ENCODE measurements around the gene DNER. TPM values are rescaled to one million over a fixed set of nuclear protein-coding genes. Genes with fewer than 3 reads are reported as not detected.

DNER gene
- total RNA-seq, 1 experiment from 2014 or later = 3.7 TPM

DNA sequence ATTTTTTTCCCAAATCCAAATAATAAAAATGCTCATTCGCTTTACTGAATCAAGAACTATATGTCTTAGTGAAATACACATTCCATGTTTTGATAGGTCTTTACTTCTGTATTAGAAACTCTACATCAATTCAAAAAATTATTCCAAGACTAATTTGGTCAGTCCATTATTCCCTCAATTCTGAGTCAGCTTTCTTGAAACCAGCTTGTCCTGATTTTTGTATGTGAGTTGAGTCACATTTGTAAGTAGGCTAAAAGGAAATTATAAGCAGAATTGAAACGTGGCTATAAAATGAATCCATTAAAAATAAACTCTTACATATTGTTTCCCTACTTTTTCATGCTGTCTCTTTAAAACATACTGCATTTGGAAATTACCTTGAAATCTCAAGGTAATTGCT lies 113.0 kb downstream of the DNER start (continued):
- no peak for TF ChIP-seq ZNF281 (CRISPR knock-in tag; IDR thresholded peaks at IDR 0.05)
- no peak for TF ChIP-seq ETV6 (CRISPR knock-in tag; IDR thresholded peaks at IDR 0.05)
- TF ChIP-seq, protein P1, sequence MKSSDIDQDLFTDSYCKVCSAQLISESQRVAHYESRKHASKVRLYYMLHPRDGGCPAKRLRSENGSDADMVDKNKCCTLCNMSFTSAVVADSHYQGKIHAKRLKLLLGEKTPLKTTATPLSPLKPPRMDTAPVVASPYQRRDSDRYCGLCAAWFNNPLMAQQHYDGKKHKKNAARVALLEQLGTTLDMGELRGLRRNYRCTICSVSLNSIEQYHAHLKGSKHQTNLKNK (CRISPR knock-in tag; IDR thresholded peaks at IDR 0.05) = no peak
- TF ChIP-seq MYBL2 (CRISPR knock-in tag; IDR thresholded peaks at IDR 0.05) = no peak

GRCh38 chr2:229598227-229598626 lies 116.1 kb downstream of the DNER start:
- ATAC-seq = no peak
- Mint-ChIP-seq H3K27me3 (ENCODE audit: low read depth) (no peaks in the 10 kb centered on the region), H3K27ac (no peak overlapping the region), H3K9me3 (no peaks in the 10 kb centered on the region), H3K4me3 (no peak overlapping the region), H3K4me1 (no peaks in the 10 kb centered on the region), H3K36me3 (no peaks in the 10 kb centered on the region)
- no peak for DNase-seq (ENCODE audit: low spot score)
- ChIA-PET POLR2A (no interaction called here), CTCF (interaction anchor here (1.1 kb wide), 1 partner anchor 11 kb away, joined by 3 read pairs; no protein-coding TSS in a partner anchor)
- TF ChIP-seq, protein P2, sequence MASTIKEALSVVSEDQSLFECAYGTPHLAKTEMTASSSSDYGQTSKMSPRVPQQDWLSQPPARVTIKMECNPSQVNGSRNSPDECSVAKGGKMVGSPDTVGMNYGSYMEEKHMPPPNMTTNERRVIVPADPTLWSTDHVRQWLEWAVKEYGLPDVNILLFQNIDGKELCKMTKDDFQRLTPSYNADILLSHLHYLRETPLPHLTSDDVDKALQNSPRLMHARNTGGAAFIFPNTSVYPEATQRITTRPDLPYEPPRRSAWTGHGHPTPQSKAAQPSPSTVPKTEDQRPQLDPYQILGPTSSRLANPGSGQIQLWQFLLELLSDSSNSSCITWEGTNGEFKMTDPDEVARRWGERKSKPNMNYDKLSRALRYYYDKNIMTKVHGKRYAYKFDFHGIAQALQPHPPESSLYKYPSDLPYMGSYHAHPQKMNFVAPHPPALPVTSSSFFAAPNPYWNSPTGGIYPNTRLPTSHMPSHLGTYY (CRISPR knock-in tag; IDR thresholded peaks at IDR 0.05) = no peak
- TF ChIP-seq, protein P3, sequence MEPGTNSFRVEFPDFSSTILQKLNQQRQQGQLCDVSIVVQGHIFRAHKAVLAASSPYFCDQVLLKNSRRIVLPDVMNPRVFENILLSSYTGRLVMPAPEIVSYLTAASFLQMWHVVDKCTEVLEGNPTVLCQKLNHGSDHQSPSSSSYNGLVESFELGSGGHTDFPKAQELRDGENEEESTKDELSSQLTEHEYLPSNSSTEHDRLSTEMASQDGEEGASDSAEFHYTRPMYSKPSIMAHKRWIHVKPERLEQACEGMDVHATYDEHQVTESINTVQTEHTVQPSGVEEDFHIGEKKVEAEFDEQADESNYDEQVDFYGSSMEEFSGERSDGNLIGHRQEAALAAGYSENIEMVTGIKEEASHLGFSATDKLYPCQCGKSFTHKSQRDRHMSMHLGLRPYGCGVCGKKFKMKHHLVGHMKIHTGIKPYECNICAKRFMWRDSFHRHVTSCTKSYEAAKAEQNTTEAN (CRISPR knock-in tag; IDR thresholded peaks at IDR 0.05) = no peak
- TF ChIP-seq, protein P4, sequence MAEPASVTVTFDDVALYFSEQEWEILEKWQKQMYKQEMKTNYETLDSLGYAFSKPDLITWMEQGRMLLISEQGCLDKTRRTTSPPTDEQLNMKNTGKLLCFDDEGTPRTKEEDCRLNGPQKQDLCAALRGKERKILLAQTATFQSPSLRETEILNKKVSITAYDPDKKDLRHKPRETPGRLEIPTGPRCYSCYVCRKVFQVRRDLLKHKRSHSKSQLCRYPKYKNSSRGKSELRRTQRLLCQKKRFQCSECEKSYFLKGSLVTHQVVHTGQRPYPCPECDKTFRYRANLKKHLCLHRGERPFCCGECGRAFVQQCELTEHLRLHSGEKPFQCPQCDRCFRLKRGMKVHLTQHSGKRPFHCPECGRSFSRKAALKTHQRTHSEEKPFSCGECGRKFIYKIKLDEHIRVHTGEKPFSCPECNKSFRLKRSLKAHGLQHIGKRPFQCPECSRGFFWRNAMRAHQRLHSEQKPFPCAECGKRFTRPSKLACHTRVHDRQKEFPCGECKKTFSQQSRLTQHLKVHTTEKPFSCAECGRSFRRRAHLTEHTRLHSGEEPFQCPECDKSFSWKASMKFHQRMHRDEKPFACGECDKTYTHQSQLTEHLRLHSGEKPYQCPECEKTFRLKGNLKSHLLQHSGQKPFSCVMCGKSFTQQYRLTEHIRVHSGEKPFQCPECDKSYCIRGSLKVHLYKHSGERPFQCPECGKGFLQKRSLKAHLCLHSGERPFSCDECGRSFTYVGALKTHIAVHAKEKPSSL (CRISPR knock-in tag; conservative IDR thresholded peaks at IDR 0.05) = no peak
- TF ChIP-seq, protein P5, sequence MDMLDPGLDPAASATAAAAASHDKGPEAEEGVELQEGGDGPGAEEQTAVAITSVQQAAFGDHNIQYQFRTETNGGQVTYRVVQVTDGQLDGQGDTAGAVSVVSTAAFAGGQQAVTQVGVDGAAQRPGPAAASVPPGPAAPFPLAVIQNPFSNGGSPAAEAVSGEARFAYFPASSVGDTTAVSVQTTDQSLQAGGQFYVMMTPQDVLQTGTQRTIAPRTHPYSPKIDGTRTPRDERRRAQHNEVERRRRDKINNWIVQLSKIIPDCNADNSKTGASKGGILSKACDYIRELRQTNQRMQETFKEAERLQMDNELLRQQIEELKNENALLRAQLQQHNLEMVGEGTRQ (CRISPR knock-in tag; IDR thresholded peaks at IDR 0.05) = no peak
- TF ChIP-seq, protein P6, sequence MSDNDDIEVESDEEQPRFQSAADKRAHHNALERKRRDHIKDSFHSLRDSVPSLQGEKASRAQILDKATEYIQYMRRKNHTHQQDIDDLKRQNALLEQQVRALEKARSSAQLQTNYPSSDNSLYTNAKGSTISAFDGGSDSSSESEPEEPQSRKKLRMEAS (CRISPR knock-in tag; IDR thresholded peaks at IDR 0.05) = no peak
- TF ChIP-seq SMAD4 (CRISPR knock-in tag; IDR thresholded peaks at IDR 0.05) (no peak), TCF7 (CRISPR knock-in tag; IDR thresholded peaks at IDR 0.05; ENCODE audit: low read depth) (no peak), ZNF263 (CRISPR knock-in tag; IDR thresholded peaks at IDR 0.05; ENCODE audit: low read depth) (no peak), ATF6 (CRISPR knock-in tag; IDR thresholded peaks at IDR 0.05) (no peak), RELA (CRISPR knock-in tag; IDR thresholded peaks at IDR 0.05; ENCODE audit: borderline replicate concordance) (no peak), CTCF (IDR thresholded peaks at IDR 0.05) (no peak)

Measured in WTC11 (cell line).